ENCODE results near the gene TBX5. TPM values are rescaled to one million over a fixed set of nuclear protein-coding genes. Genes with fewer than 3 reads are reported as not detected.

TBX5 gene
- total RNA-seq, 1 donor = not detected

DNA sequence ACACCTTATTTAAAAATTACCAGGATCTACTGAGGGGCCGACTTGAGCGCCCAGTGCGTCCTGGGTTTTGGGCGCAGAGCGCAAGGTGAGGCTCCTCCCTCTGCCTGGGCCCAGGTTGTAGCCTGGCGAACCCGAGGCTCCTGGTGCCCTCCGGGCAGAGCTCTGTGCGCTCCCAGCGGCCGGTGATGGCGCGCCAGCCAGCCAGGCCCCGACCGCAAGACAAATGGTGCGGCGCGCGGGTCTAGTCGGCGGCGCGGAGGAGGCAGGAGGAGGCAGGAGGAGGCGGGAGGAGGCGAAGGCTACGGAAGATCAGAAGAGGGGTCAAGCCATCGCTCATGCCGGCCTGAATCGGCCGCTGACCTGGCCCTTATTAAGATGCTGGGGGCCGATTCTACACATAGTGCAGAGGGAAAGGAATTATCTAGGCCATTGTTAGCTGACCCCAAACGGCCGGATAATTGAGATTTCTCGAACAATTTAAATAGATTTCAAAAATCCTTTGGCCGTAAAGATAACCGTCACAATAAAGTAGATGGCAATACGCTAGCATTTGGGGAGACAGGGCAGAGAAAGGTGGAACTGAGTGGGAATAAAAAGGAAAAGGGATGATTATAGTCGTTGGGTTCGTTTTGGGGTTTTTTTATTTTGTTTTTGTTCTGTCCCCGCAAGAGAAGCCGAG, 2.8 kb downstream of the TBX5 start:
- Histone ChIP-seq H3K9me3 (ENCODE audit: low read depth, low read length) (no peaks in the 10 kb centered on the region), H3K4me1 (ENCODE audit: insufficient read depth, low read length) (no peaks in the 10 kb centered on the region), H3K4me3 (ENCODE audit: low read length) (no peak overlapping the region), H3K27me3 (ENCODE audit: insufficient read depth, low read length) (peaks cover 98% of the 10 kb centered on the region)

DNA sequence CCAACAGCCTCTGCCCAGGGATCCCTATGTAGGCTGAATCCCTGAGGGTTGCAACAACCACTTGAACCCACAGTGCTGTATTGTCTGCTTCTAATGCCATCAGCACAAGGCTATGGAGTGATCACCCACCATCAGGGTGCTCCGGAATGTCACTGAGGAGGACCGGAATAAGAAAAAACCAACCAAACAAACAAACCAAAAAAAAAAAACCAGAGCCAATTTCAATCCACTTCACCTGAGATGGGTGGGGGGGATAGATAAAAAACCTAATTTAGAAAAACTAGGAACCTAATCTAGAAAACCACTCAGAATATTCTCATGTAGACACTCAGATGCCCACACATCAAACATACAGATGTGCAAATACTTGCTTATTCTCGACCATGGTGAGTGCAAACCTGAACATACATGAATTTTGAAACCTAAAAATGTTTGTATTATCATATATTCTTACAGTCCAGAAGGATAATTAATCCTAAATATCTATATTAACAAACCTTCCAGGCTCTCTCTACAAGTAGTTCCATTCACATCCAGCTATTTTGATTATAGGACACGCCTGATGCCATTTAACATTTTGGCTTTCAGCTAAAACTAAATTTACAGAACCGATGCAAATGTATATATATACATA, 3.7 kb downstream of the TBX5 start:
- Histone ChIP-seq H3K27me3 (ENCODE audit: insufficient read depth, low read length) (peaks cover 98% of the 10 kb centered on the region), H3K4me3 (ENCODE audit: low read length) (no peak overlapping the region), H3K9me3 (ENCODE audit: low read depth, low read length) (no peaks in the 10 kb centered on the region), H3K4me1 (ENCODE audit: insufficient read depth, low read length) (no peaks in the 10 kb centered on the region)

DNA sequence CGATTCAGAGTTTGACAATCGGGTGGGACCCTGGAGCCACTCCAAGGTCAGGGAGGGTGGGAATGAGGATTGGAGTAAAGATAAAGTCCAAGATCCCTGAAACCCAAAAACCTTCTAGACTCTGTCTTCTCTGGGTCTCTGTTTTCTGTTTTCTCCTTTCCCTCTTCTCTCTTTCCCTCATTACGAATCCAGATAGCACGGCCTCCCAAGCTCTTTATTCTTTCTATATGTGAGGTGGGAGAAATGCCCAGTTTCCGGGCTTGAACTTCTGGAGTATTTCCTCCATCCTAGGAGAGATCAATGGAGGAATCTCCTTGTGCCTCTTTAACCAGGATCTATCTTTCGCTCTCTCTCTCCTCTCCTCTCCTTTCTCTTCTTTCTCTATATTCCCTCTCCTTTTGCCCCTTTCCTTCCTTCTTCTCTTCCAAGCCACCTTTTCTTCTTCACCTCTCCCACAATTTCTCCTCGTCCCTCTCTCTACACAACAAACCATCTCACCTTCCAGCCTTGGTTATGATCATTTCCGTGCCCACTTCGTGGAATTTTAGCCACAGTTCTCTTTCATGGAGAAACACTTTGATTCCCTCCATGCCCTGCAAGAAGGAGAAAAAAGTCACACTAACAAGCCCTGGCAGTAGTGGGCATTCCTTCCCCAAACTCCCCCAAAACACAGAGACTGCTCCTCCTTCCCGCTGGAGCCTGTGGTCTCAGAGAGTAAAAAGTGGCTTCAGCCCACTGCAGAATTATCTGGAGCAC, 4.4 kb downstream of the TBX5 start:
- no peaks in the 10 kb centered on the region for H3K4me1 ChIP-seq (ENCODE audit: insufficient read depth, low read length)
- H3K9me3 ChIP-seq (ENCODE audit: low read depth, low read length) = no peaks in the 10 kb centered on the region
- H3K27me3 ChIP-seq (ENCODE audit: insufficient read depth, low read length) = peaks cover 98% of the 10 kb centered on the region
- no peak overlapping the region for H3K4me3 ChIP-seq (ENCODE audit: low read length)

DNA sequence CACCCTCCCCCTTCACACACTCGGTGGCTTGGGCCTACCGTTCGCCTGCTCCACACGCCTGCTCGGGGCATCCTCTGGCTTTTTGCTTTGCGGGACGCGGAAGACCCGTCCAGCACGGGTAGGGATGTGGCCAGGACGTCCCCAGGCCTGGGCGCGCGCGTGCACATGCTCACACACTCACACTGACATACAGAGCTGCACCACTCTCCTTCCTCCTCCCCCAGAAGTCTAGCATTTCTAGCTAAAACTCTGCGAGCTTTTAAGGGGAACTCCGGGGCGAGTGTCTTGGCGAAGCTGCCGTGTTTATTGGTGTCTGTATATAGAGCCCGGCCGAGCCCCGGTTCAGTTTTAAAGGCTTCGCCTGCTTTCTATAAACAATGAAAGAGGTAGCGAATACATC, 5.0 kb downstream of the TBX5 start:
- Histone ChIP-seq H3K9me3 (ENCODE audit: low read depth, low read length) (no peaks in the 10 kb centered on the region), H3K4me1 (ENCODE audit: insufficient read depth, low read length) (no peaks in the 10 kb centered on the region), H3K4me3 (ENCODE audit: low read length) (no peak overlapping the region), H3K27me3 (ENCODE audit: insufficient read depth, low read length) (peaks cover 97% of the 10 kb centered on the region)

DNA sequence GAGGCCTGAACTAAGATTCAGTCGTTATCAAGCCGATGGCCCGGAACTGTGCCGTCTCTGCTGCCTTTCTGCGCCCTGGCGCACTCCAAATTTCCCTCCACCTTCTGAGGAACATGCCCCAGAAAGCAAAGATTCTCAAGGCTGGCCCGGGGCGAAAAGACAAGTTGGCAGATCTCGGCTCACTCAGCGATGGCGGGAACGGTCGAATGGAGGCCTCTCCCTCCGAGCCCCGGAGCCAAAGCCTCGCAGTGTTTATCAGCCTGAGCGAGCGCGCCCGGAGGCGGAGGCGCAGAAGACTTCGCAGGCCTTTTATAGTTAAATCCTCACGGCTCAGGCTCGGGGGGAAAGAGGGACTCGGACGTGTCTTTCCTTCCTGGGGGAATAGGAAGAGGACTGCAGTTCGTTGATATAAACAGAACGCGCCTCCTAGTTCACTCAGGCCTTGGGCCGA, 5.6 kb downstream of the TBX5 start:
- Histone ChIP-seq H3K9me3 (ENCODE audit: low read depth, low read length) (no peaks in the 10 kb centered on the region), H3K27me3 (ENCODE audit: insufficient read depth, low read length) (peaks cover 96% of the 10 kb centered on the region)

DNA sequence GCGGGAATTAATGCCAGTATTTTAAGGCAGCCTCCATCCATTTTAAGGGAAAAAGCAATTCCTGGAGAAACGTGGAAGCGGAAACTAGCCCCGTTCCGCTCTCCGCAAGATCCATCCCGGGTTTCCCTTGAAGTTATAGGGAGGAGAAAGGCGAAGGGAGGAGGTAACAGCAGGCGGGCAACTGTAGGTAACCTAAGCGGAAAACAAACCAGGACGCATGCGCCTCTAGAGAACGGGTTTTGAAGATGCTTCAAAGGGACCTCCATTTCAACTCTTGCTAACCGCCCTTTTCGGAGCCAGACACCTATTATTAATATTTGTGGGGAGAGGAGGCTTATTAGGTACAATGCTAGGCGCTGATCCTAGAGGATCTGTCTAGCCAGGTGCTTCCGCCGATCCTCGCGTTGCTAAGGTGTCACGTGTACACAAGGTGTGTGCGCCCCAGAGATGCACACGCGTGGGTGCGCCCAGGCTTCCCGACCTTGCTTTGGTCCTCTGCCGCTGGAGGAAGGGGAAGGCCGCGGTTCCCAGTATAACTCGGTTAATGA, 6.2 kb downstream of the TBX5 start:
- H3K4me1 ChIP-seq (ENCODE audit: insufficient read depth, low read length) = no peaks in the 10 kb centered on the region
- H3K9me3 ChIP-seq (ENCODE audit: low read depth, low read length) = no peaks in the 10 kb centered on the region
- H3K27me3 ChIP-seq (ENCODE audit: insufficient read depth, low read length) = peaks cover 96% of the 10 kb centered on the region
- H3K4me3 ChIP-seq (ENCODE audit: low read length) = no peak overlapping the region

More for the DNA sequence above, 5.6 kb downstream of the TBX5 start:
- Histone ChIP-seq H3K4me3 (ENCODE audit: low read length) (no peak overlapping the region), H3K4me1 (ENCODE audit: insufficient read depth, low read length) (no peaks in the 10 kb centered on the region)

DNA sequence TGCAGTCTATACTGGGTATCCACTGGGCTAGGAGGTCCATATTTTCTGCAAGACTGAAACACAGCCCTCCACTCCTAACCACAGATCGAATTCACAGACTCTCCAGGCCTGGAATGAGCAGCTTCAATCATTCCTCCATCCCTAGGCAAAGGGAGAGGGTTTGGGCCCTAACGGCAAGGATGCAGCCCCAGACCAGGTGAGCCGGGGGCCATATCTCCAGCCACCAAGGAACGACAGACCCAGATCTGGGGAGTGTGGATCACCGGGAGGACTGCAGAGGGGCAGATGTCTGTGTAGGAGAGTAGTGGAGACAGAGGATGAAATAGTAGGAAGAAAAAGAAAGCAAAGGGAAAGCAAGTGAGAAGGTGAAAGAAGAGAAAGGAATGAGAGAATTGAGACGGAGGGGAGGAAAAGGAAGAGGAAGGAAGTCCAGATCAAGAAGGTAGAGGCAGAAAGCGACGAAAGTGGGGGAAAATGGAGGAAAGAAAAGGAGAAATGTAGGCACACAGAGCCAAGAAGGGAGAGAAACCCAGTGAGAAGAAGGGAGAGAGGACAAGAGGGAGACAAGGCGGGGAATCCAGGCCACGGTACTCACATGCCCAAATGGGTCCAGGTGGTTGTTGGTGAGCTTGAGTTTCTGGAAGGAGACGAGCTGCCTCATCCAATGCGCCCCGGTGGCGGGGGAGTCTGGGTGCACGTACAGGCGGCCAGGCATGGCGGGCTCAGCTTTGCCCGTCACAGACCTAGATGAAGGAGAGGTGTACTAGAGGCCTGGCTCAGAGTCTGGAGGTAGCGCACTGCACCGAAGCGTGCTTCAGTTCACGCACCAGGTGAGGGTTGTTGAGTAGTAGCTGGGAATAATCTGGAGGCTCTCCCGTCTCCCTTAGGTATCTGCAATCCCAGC, 7.7 kb downstream of the TBX5 start:
- Histone ChIP-seq H3K4me3 (ENCODE audit: low read length) (no peak overlapping the region), H3K9me3 (ENCODE audit: low read depth, low read length) (no peaks in the 10 kb centered on the region), H3K4me1 (ENCODE audit: insufficient read depth, low read length) (no peaks in the 10 kb centered on the region), H3K27me3 (ENCODE audit: insufficient read depth, low read length) (peaks cover 96% of the 10 kb centered on the region)

GRCh38 chr12:114396869-114397719, 8.8 kb downstream of the TBX5 start:
- no peaks in the 10 kb centered on the region for H3K9me3 ChIP-seq (ENCODE audit: low read depth, low read length)
- H3K4me1 ChIP-seq (ENCODE audit: insufficient read depth, low read length) = no peaks in the 10 kb centered on the region
- H3K4me3 ChIP-seq (ENCODE audit: low read length) = no peak overlapping the region
- H3K27me3 ChIP-seq (ENCODE audit: insufficient read depth, low read length) = peaks cover 93% of the 10 kb centered on the region

DNA sequence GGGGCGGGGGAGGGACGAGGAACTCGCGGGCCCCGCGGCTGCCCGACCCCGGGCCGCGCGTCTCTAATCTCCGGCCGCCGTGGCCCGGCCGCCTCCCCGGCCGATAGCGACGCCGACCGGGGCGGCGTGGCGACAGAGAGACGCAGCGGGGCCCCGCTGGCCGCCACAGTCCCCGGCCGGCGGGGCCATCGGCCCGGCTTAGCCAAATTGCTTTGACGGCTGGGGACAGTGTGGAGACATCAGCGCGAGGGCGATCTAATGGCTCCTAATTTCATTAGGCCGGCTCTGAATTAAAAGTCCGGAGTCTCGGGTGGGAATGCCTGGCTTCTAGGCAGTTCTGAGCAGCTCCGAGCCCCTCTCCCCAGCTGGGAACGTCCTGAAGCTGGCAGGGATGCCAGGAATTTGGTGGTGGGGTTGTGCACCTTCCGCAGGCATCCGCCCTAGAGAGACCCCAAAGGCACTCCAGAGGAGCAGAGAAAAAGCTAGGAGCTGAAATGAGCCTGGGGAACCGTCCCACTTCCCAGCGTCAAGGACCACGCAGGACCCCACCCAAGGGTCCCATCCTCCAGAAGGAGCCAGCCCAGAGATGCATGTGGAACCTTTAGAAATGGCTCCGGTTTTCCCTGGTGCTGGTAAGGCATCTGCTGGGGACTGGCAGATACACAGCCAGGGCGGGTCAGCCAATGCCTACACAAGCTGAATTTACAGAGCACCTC, 9.6 kb downstream of the TBX5 start:
- Histone ChIP-seq H3K4me1 (ENCODE audit: insufficient read depth, low read length) (no peaks in the 10 kb centered on the region), H3K27me3 (ENCODE audit: insufficient read depth, low read length) (peaks cover 93% of the 10 kb centered on the region), H3K4me3 (ENCODE audit: low read length) (no peak overlapping the region), H3K9me3 (ENCODE audit: low read depth, low read length) (no peaks in the 10 kb centered on the region)

- peaks cover 93% of the 10 kb centered on the region for H3K27me3 ChIP-seq (ENCODE audit: insufficient read depth, low read length)
- no peaks in the 10 kb centered on the region for H3K4me1 ChIP-seq (ENCODE audit: insufficient read depth, low read length)
- H3K9me3 ChIP-seq (ENCODE audit: low read depth, low read length) = no peaks in the 10 kb centered on the region
These were observed 10.2 kb downstream of the TBX5 start for GRCh38 chr12:114395755-114396152.

GRCh38 chr12:114395233-114395632, 10.7 kb downstream of the TBX5 start:
- H3K4me3 ChIP-seq (ENCODE audit: low read length) = no peak overlapping the region
- no peaks in the 10 kb centered on the region for H3K4me1 ChIP-seq (ENCODE audit: insufficient read depth, low read length)
- no peaks in the 10 kb centered on the region for H3K9me3 ChIP-seq (ENCODE audit: low read depth, low read length)
- H3K27me3 ChIP-seq (ENCODE audit: insufficient read depth, low read length) = peaks cover 91% of the 10 kb centered on the region

More at GRCh38 chr12:114395755-114396152, 10.2 kb downstream of the TBX5 start:
- H3K4me3 ChIP-seq (ENCODE audit: low read length) = no peak overlapping the region

- Histone ChIP-seq H3K4me3 (ENCODE audit: low read length) (no peak overlapping the region), H3K27me3 (ENCODE audit: insufficient read depth, low read length) (peaks cover 79% of the 10 kb centered on the region), H3K4me1 (ENCODE audit: insufficient read depth, low read length) (no peaks in the 10 kb centered on the region), H3K9me3 (ENCODE audit: low read depth, low read length) (no peaks in the 10 kb centered on the region)
These were observed 12.4 kb downstream of the TBX5 start for GRCh38 chr12:114393569-114393968.

DNA sequence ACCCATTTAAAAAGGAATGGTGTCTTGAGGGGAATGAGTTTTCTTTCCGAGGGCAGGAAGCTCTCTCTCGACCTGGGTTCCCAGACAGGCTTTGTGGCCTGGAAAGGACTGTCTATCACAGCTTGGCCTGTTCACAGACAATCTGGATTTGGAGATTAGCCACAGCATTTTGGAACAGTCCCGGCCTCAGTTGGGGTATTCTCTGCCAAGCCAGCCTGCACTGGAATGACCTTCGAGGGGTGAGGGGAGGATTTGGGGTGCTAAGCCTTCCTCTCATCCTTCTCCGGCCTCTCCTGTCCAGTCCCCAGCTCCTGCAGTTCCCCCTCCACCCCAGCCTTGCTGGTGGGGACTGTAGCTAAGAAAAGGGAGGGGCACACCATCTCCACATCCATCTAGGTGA, 13.0 kb downstream of the TBX5 start:
- Histone ChIP-seq H3K4me3 (ENCODE audit: low read length) (no peak overlapping the region), H3K27me3 (ENCODE audit: insufficient read depth, low read length) (peaks cover 72% of the 10 kb centered on the region), H3K4me1 (ENCODE audit: insufficient read depth, low read length) (no peaks in the 10 kb centered on the region), H3K9me3 (ENCODE audit: low read depth, low read length) (no peaks in the 10 kb centered on the region)

Data from mononuclear cell (primary cell).